Erythroblast (primary cell): ENCODE data around the gene NATD1.

Experiments used
- GATA1 ChIP-seq: IDR thresholded peaks from 2 replicates; pipeline ENCODE4 v1.6.1; 2011; ENCODE audit warnings: low read depth, mild to moderate bottlenecking, control low read depth, low read length, moderate library complexity
- POLR2A ChIP-seq: IDR thresholded peaks from 2 replicates; pipeline ENCODE4 v1.6.1; 2011; ENCODE audit warnings: mild to moderate bottlenecking, low read length

DNA sequence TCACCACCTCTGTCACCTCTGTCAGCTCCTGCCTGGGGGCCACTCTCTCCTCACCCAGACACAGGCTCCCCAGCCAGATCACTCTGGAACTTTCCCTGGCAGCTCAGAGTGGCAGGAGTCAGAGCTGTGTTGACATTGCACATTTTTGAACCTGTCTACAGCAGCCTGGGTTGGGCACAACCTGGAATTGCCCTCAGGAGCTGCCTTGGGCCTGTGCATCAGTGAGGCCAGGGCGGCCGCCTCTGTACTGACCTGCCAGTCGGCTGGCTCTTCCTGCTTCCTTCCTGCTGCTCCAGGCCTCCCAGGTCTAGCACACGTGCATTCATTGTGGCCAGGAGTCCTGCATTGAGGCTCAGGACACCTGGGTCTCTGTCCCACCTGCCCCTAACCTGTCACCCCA, 25.1 kb downstream of the NATD1 start:
- no peak for TF ChIP-seq POLR2A
- TF ChIP-seq GATA1: no peak
